Suprapubic skin (tissue), 4 donors: ENCODE data around the gene LDB2. TPM values are rescaled to one million over a fixed set of nuclear protein-coding genes. Genes with fewer than 3 reads are reported as not detected.

ENCODE experiments used
- DNase-seq, 2 donors: peaks; one replicate each; pipeline ENCODE4 v3.0.0-alpha.2; 2019; ENCODE audit warnings: low spot score in 2 of 2
- H3K27ac ChIP-seq: fragments of 200-600 bp; sonication (generic); one replicate; pipeline ENCODE4 v1.5.1; 2019
- H3K27me3 ChIP-seq: fragments of 200-600 bp; sonication (generic); one replicate; pipeline ENCODE4 v1.5.1; 2019
- H3K36me3 ChIP-seq: fragments of 200-600 bp; sonication (generic); one replicate; pipeline ENCODE4 v1.5.1; 2019
- H3K4me1 ChIP-seq: fragments of 200-600 bp; sonication (generic); one replicate; pipeline ENCODE4 v1.5.1; 2019
- H3K4me3 ChIP-seq: fragments of 200-600 bp; sonication (generic); one replicate; pipeline ENCODE4 v1.5.1; 2019; ENCODE audit warnings: mild to moderate bottlenecking
- H3K9me3 ChIP-seq: fragments of 200-600 bp; sonication (generic); one replicate; pipeline ENCODE4 v1.5.1; 2019
- EP300 ChIP-seq: sonication (generic); formaldehyde crosslinking; IDR thresholded peaks from one replicate; pipeline ENCODE4 v1.6.1; 2017; ENCODE audit warnings: antibody characterized with exemption
- POLR2A ChIP-seq, 2 donors: fragments of 450-650 bp; IDR thresholded peaks; one replicate each; pipeline ENCODE4 v1.6.1; 2017; ENCODE audit warnings: antibody characterized with exemption in 2 of 2, mild to moderate bottlenecking in 2 of 2, moderate library complexity in 2 of 2
- POLR2AphosphoS5 ChIP-seq, 3 donors: sonication (generic); formaldehyde crosslinking; IDR thresholded peaks; one replicate each; pipeline ENCODE4 v1.6.1; 2017; ENCODE audit warnings: antibody characterized with exemption in 3 of 3
- WGBS: methylation state at CpG from one replicate; pipeline ENCODE4 v1.1.5; 2018; 5-methylcytosine and 5-hydroxymethylcytosine counted together
- total RNA-seq, 4 donors: library from RNA; depleted of rRNA; stranded (reverse); fragments of >200 nt; gene quantifications; one replicate each; pipeline ENCODE4 v1.1.0, GENCODE V29; 2016
- TF ChIP-seq, protein P1 (sequence below), 2 donors: fragments of 200-600 bp in 1 of 2; fragments of 450-650 bp in 1 of 2; sonication (generic) in 1 of 2; IDR thresholded peaks; one replicate each; pipeline ENCODE4 v1.5.1; 2016 to 2019; ENCODE audit warnings: antibody characterized with exemption in 2 of 2, mild to moderate bottlenecking in 1 of 2, moderate library complexity in 1 of 2

The LDB2 gene
- total RNA-seq, 4 donors from 2014 or later: 4.7 to 17.7 (median 9.9) TPM

DNA sequence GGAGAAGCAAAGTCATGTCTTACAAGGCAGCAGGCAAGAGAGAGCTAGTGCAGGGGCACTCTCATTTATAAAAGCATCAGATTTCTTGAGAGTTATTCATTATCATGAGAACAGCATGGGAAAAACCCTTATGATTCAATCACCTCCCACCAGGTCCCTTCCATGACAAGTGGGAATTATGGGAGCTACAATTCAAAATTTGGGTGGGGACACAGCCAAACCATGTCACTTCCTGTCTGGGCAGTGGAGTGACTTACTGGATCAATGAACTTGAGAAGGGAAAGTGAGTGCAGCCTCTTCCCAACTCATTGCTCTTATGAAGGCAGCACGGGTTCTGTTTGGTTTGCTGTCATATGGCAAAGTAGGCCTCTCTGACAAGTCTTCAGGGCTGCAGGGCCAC lies 410.4 kb downstream of the LDB2 start:
- 83% methylated on average over 1 of the region's 1 CpG for WGBS
- Histone ChIP-seq H3K27ac (no peak overlapping the region), H3K36me3 (no peaks in the 10 kb centered on the region), H3K27me3 (no peaks in the 10 kb centered on the region), H3K4me1 (no peaks in the 10 kb centered on the region), H3K4me3 (no peak overlapping the region), H3K9me3 (no peaks in the 10 kb centered on the region)
- no peak for TF ChIP-seq EP300
- no peak for TF ChIP-seq POLR2AphosphoS5 (IDR thresholded peaks at IDR 0.05)
- TF ChIP-seq, protein P1, sequence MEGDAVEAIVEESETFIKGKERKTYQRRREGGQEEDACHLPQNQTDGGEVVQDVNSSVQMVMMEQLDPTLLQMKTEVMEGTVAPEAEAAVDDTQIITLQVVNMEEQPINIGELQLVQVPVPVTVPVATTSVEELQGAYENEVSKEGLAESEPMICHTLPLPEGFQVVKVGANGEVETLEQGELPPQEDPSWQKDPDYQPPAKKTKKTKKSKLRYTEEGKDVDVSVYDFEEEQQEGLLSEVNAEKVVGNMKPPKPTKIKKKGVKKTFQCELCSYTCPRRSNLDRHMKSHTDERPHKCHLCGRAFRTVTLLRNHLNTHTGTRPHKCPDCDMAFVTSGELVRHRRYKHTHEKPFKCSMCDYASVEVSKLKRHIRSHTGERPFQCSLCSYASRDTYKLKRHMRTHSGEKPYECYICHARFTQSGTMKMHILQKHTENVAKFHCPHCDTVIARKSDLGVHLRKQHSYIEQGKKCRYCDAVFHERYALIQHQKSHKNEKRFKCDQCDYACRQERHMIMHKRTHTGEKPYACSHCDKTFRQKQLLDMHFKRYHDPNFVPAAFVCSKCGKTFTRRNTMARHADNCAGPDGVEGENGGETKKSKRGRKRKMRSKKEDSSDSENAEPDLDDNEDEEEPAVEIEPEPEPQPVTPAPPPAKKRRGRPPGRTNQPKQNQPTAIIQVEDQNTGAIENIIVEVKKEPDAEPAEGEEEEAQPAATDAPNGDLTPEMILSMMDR (IDR thresholded peaks at IDR 0.05): no peak
- no peak for TF ChIP-seq POLR2A (IDR thresholded peaks at IDR 0.05)
- no peak for DNase-seq

GRCh38 chr4:16484711-16485110 lies 413.7 kb downstream of the LDB2 start:
- H3K4me3 ChIP-seq: no peak overlapping the region
- TF ChIP-seq POLR2AphosphoS5 (IDR thresholded peaks at IDR 0.05) (no peak), EP300 (no peak), POLR2A (IDR thresholded peaks at IDR 0.05) (no peak)
- TF ChIP-seq, protein P1 (IDR thresholded peaks at IDR 0.05): no peak
- no peaks in the 10 kb centered on the region for H3K4me1 ChIP-seq
- H3K27me3 ChIP-seq: no peaks in the 10 kb centered on the region
- no peak for DNase-seq
- 77% methylated on average over 4 of the region's 4 CpGs for WGBS
- no peaks in the 10 kb centered on the region for H3K36me3 ChIP-seq
- no peak overlapping the region for H3K27ac ChIP-seq
- H3K9me3 ChIP-seq: no peaks in the 10 kb centered on the region

DNA sequence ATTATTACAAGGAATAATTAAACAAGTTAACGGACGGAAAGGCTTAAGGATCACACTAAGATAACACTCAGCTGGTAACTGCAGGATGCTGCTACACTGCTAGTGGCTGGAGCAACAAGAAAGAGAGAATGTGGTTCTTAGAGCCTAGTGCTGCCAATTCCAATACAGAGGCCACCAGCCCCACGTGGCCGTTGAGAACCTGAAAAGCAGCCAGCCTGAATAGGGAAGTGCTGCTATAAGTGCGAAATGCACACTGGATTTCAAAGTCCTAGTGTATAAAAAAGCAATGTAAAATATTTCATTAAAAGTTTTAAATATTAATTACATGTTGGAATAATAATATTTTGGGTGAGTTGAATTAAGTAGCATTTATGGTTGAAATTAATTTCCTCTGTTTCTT lies 414.9 kb downstream of the LDB2 start:
- no peak for DNase-seq

GRCh38 chr4:16480011-16480410 lies 418.4 kb downstream of the LDB2 start:
- DNase-seq: no peak
- H3K4me1 ChIP-seq: no peaks in the 10 kb centered on the region
- H3K27me3 ChIP-seq: no peaks in the 10 kb centered on the region
- TF ChIP-seq, protein P1 (IDR thresholded peaks at IDR 0.05): no peak
- no peak for TF ChIP-seq EP300
- no peak for TF ChIP-seq POLR2AphosphoS5 (IDR thresholded peaks at IDR 0.05)
- no peak for TF ChIP-seq POLR2A (IDR thresholded peaks at IDR 0.05)
- no peaks in the 10 kb centered on the region for H3K36me3 ChIP-seq
- WGBS: 29% methylated on average over 2 of the region's 2 CpGs
- no peak overlapping the region for H3K4me3 ChIP-seq
- no peaks in the 10 kb centered on the region for H3K9me3 ChIP-seq
- H3K27ac ChIP-seq: no peak overlapping the region

More for the DNA sequence above, 414.9 kb downstream of the LDB2 start:
- Histone ChIP-seq H3K36me3 (no peaks in the 10 kb centered on the region), H3K4me1 (no peaks in the 10 kb centered on the region), H3K27ac (no peak overlapping the region), H3K27me3 (no peaks in the 10 kb centered on the region), H3K9me3 (no peaks in the 10 kb centered on the region), H3K4me3 (no peak overlapping the region)
- WGBS: 81% methylated on average over 5 of the region's 5 CpGs
- TF ChIP-seq, protein P1 (IDR thresholded peaks at IDR 0.05): no peak
- no peak for TF ChIP-seq POLR2A (IDR thresholded peaks at IDR 0.05)

GRCh38 chr4:16472537-16472936 lies 425.9 kb downstream of the LDB2 start:
- no peak for DNase-seq
- Histone ChIP-seq H3K4me1 (no peaks in the 10 kb centered on the region), H3K36me3 (no peaks in the 10 kb centered on the region), H3K9me3 (peaks cover 10% of the 10 kb centered on the region), H3K27me3 (no peaks in the 10 kb centered on the region), H3K27ac (no peak overlapping the region), H3K4me3 (no peak overlapping the region)
- 80% methylated on average over 1 of the region's 1 CpG for WGBS
- TF ChIP-seq POLR2AphosphoS5 (IDR thresholded peaks at IDR 0.05): no peak
- TF ChIP-seq EP300: no peak
- TF ChIP-seq, protein P1 (IDR thresholded peaks at IDR 0.05): no peak
- no peak for TF ChIP-seq POLR2A (IDR thresholded peaks at IDR 0.05)
